Pancreas (tissue), 10 donors: ENCODE results near the gene CDK18. TPM values are rescaled to one million over a fixed set of nuclear protein-coding genes. Genes with fewer than 3 reads are reported as not detected.
A peak's percentile ranks its signal among the peaks of the same experiment; 100 is the strongest.

Experiments used
- ATAC-seq, 4 donors: fragments of 200-7000 bp; cut with Tn5 transposase; one replicate each; pipeline versions ENCODE4 v1.8.0 to v1.9.1; 2020; ENCODE audit warnings: mild to moderate bottlenecking in 4 of 4, moderate library complexity in 4 of 4
- DNase-seq, 6 donors: peaks; one replicate each; pipeline ENCODE4 v3.0.0-alpha.2; 2020
- FAIRE-seq: peaks from 2 replicates; lab custom pipeline; 2012; peaks lifted over from hg19 to GRCh38; lab: Jason Lieb, UNC
- H3K27ac ChIP-seq, 4 donors: fragments of 200-600 bp; sonication (generic); 1 replicate in 3 of 4; 2 replicates in 1 of 4; pipeline versions ENCODE4 v1.5.0 to v1.8.0; 2020
- H3K27me3 ChIP-seq, 4 donors: fragments of 200-600 bp; one replicate each; pipeline ENCODE4 v1.8.0; 2021
- H3K36me3 ChIP-seq, 3 donors: fragments of 200-600 bp; sonication (generic) in 1 of 3; one replicate each; pipeline versions ENCODE4 v1.5.0 to v1.8.0; 2020 to 2021
- H3K4me1 ChIP-seq, 3 donors: fragments of 200-600 bp; one replicate each; pipeline ENCODE4 v1.8.0; 2021
- H3K4me3 ChIP-seq, 4 donors: fragments of 200-600 bp; sonication (generic) in 2 of 4; one replicate each; pipeline versions ENCODE4 v1.5.0 to v1.8.0; 2020 to 2021
- H3K9me3 ChIP-seq, 4 donors: fragments of 200-600 bp; one replicate each; pipeline ENCODE4 v1.8.0; 2021
- WGBS, 2 donors: extraction: QIAGEN DNeasy Blood & Tissue Kit; methylation state at CpG; one replicate each; pipeline ENCODE4 v1.1.7; 2013; 5-methylcytosine and 5-hydroxymethylcytosine counted together
- intact Hi-C, 3 donors: fragments of 100-400 bp; cut with DNase I; formaldehyde crosslinking; loops; one replicate each; pipeline versions ENCODE4 v1.11.1 to v1.14.2; 2022
- polyA plus RNA-seq, 2 donors: library from polyadenylated mRNA; stranded (reverse); fragments of 200-250 nt; gene quantifications; one replicate each; pipeline ENCODE4 v1.2.3, GENCODE V29; 2013
- total RNA-seq, 6 donors: library from RNA; stranded (reverse); fragmentation: NEBNext Ultra II Directional in 4 of 6; extraction: Animal tissue kit (Norgen Biotek cat#: 25700) in 4 of 6; gene quantifications; one replicate each; pipeline versions ENCODE4 v1.2.1 to v1.2.4, GENCODE V29; 2021 to 2023
- TF ChIP-seq, protein P1 (sequence below), 4 donors: fragments of 200-600 bp; sonication (generic) in 3 of 4; IDR thresholded peaks; one replicate each; pipeline versions ENCODE4 v1.5.0 to v1.8.0; 2021; ENCODE audit warnings: antibody characterized with exemption in 4 of 4
- donor health status: healthy with polysubstance abuse.
- donor health status: DM: no; HTN: no; CAD: no; lungs with moderate emphysema.
- donor health status: DM: no; HTN: no; CAD: no.
- donor health status: control.
- donor health status: control.
- donor health status: Bipolar disorder and iron deficiency.
- donor health status: DM: yes; HTN: yes; CAD: no.
- donor health status: DM: no; HTN: no; CAD: no.
- donor health status: DM: no; HTN: no; CAD: no.
- donor health status: DM: yes; HTN: yes; CAD: no.

Gene CDK18
- total and polyA plus RNA-seq, 8 donors: 7.7 to 35.4 (median 14.3) TPM

DNA sequence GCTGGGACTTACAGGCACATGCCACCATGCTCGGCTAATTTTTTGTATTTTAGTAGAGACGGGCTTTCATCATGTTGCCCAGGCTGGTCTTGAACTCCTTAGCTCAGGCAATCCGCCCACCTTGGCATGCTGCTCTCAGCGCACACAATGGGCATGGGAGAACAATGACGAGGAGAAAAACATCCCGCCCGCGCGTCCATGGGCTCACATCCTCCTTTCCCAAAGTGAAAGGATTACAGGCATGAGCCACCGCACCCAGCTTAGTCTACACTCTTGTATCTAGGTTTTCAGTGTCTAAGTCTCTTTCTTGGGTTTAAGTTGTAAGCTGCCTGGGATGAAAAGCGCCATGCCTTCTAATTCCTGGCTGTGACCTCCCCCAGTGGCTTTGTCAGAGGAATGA lies 37.9 kb downstream of the CDK18 start:
- 75 to 85% methylated on average over 11 of the region's 11 CpGs for WGBS, 2 donors
- Histone ChIP-seq H3K4me3 (no peak overlapping the region), H3K36me3 (no peaks in the 10 kb centered on the region), H3K27ac (no peak overlapping the region), H3K9me3 (no peaks in the 10 kb centered on the region), H3K4me1 (no peaks in the 10 kb centered on the region), H3K27me3 (no peaks in the 10 kb centered on the region)
- intact Hi-C loops: no loop called here
- DNase-seq: peak in 1 of 6 donors; percentile 31
- FAIRE-seq: no peak
- no peak for ATAC-seq
- TF ChIP-seq, protein P1, sequence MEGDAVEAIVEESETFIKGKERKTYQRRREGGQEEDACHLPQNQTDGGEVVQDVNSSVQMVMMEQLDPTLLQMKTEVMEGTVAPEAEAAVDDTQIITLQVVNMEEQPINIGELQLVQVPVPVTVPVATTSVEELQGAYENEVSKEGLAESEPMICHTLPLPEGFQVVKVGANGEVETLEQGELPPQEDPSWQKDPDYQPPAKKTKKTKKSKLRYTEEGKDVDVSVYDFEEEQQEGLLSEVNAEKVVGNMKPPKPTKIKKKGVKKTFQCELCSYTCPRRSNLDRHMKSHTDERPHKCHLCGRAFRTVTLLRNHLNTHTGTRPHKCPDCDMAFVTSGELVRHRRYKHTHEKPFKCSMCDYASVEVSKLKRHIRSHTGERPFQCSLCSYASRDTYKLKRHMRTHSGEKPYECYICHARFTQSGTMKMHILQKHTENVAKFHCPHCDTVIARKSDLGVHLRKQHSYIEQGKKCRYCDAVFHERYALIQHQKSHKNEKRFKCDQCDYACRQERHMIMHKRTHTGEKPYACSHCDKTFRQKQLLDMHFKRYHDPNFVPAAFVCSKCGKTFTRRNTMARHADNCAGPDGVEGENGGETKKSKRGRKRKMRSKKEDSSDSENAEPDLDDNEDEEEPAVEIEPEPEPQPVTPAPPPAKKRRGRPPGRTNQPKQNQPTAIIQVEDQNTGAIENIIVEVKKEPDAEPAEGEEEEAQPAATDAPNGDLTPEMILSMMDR (IDR thresholded peaks at IDR 0.05): no peak

DNA sequence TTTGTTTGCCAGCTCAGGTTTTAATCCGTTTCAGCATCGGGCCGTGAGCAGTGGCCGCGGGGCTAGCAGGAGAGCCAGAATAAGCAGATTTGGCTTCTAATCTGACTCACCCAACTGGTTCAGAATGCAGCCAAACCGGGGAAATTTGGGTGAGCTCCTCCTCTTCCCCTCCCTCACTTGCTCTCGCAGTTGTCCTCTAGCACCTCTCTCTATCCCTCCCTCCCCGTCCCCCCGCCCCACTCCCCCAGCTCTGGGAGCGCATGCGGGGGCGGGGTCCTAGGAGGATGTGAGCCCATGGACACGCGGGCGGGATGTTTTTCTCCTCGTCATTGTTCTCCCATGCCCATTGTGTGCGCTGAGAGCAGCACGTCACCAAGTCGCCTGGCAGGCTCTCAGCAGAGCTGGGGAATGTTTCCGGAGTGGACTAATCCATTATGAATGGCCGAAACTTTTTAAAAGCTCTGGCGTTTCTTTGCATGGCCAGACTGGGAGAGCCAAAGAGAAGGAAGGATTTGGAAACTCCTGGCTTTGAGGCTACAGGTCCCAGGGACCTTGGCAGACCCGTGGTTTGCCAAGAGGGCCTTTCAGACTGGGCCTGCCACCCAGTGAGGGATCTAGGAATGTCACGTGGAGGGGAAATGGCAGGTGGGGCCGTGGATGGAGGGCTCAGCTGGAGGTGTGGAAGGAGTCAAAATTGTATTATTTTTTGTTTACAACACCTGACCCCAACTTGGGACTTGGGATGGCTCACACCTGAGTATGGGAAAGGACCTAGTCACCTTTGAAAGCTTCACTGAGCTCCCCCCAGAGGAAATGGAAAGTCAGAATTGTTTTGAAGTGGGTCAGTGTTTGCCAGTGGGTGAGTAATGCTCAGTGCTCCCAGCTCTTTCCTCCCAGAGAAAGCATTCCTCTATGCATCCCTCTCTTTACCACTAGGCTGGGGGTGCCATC lies 39.2 kb downstream of the CDK18 start:
- Histone ChIP-seq H3K9me3 (no peaks in the 10 kb centered on the region), H3K4me1 (no peaks in the 10 kb centered on the region), H3K36me3 (no peaks in the 10 kb centered on the region), H3K27me3 (no peaks in the 10 kb centered on the region), H3K27ac (peak overlapping the region in 3 of 4 donors; percentile 7 to 69 (median 62)), H3K4me3 (peak overlapping the region in 2 of 4 donors; percentile 4 to 21)
- intact Hi-C loops: no loop called here
- TF ChIP-seq, protein P1 (IDR thresholded peaks at IDR 0.05): no peak
- peak in 4 of 6 donors; percentile 47 to 65 (median 50) for DNase-seq
- ATAC-seq: peak; percentile 73 to 90 (median 88)
- FAIRE-seq: no peak
- 4 to 8% methylated on average over 25 of the region's 25 CpGs for WGBS, 2 donors

DNA sequence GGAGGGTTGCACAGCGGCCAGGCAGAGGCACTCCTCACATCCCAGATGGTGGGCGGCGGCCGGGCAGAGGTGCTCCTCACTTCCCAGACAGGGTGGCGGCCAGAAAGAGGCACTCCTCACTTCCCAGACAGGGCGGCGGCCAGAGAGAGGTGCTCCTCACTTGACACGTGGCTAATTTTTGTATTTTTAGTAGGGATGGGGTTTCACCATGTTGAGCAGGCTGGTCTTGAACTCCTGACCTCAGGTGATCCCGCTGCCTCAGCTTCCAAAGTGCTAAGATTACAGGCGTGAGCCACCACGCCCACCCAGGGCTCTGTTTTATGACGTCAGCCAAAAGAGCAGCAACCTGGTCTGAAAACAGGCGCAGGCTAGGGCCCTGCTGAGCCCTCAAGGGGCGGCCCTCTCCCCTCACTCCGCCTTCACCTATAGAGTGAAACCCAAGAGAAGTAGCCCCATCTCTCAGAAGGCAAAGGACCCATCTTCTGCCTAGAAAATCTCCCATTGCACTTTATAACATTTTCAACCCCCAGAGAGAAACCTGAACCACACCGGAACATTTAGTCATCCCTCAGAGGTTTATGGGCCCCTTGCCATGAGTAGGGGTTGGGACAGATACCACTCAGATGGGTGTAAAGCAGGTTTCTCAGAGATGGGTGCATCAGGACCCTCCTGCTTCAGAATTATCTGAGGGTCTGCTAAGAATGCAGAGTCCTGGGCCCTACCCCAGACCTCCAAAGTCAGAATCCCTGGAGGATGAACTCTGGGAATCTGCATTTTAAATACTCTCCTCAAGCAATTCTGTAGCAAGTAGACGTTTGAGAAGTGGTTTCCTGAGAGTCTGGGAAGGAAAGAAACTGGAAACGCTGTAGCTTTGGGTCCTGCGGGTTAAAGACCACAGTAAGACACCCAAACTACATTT lies 40.8 kb downstream of the CDK18 start:
- intact Hi-C loops: no loop called here
- Histone ChIP-seq H3K27ac (no peak overlapping the region), H3K4me1 (no peaks in the 10 kb centered on the region), H3K27me3 (no peaks in the 10 kb centered on the region), H3K9me3 (no peaks in the 10 kb centered on the region), H3K36me3 (no peaks in the 10 kb centered on the region), H3K4me3 (no peak overlapping the region)
- TF ChIP-seq, protein P1 (IDR thresholded peaks at IDR 0.05): no peak
- DNase-seq (peak in 1 of 6 donors; percentile 47), FAIRE-seq (no peak), ATAC-seq (no peak)
- 71 to 80% methylated on average over 19 of the region's 19 CpGs for WGBS, 2 donors

DNA sequence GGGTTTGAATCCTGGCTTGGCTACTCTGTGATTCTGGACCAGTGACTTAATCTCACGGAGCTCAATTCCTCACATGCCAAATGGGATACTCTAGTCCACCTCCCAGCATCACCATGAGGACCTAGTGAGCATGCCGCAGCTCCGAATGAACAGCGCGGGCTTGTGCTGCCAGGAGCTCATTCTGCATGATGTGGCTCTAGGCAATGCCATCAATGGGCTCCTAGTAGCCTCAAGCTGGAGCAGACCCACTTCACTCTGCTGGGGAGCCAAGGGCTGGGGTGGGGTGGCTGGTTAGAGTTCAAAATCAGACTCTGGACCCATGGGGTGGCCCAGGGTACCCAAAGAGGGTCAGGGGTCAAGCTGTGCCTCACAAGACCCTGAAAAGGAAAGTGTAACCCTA lies 41.5 kb downstream of the CDK18 start:
- no peaks in the 10 kb centered on the region for H3K4me1 ChIP-seq
- no peaks in the 10 kb centered on the region for H3K9me3 ChIP-seq
- no peak overlapping the region for H3K4me3 ChIP-seq
- H3K36me3 ChIP-seq: no peaks in the 10 kb centered on the region
- H3K27ac ChIP-seq: no peak overlapping the region
- DNase-seq (peak in 1 of 6 donors; percentile 6), ATAC-seq (no peak), FAIRE-seq (no peak)
- H3K27me3 ChIP-seq: no peaks in the 10 kb centered on the region
- intact Hi-C loops: no loop called here
- 91 to 95% methylated on average over 5 of the region's 5 CpGs for WGBS, 2 donors
- TF ChIP-seq, protein P1 (IDR thresholded peaks at IDR 0.05): no peak
